ENCODE results near the gene LRP8. TPM values are rescaled to one million over a fixed set of nuclear protein-coding genes. Genes with fewer than 3 reads are reported as not detected.

Gene LRP8
- total RNA-seq, 1 experiment from 2014 or later: 28.6 TPM

- in situ Hi-C loops (cut with HindIII; ENCODE audit: low pct_unique_long_range_greater_than_20kb, low sequenced_read_pairs): no loop called here
- no peak for DNase-seq (ENCODE audit: low read depth, low spot score)
Observed at GRCh38 chr1:53328541-53329499, 950 bp upstream of the LRP8 start.

- DNase-seq (ENCODE audit: low read depth, low spot score): peak; percentile 27
- in situ Hi-C loops (cut with HindIII; ENCODE audit: low pct_unique_long_range_greater_than_20kb, low sequenced_read_pairs): no loop called here
Observed at GRCh38 chr1:53327182-53327913, 522 bp downstream of the LRP8 start.

- in situ Hi-C loops (cut with HindIII; ENCODE audit: low pct_unique_long_range_greater_than_20kb, low sequenced_read_pairs): no loop called here
- DNase-seq (ENCODE audit: low read depth, low spot score): peak; percentile 14
Observed at GRCh38 chr1:53326598-53327181, 1.2 kb downstream of the LRP8 start.

GRCh38 chr1:53326088-53326597 is 1.7 kb downstream of the LRP8 start:
- in situ Hi-C loops (cut with HindIII; ENCODE audit: low pct_unique_long_range_greater_than_20kb, low sequenced_read_pairs): no loop called here
- DNase-seq (ENCODE audit: low read depth, low spot score): peak; percentile 91

- in situ Hi-C loops (cut with HindIII; ENCODE audit: low pct_unique_long_range_greater_than_20kb, low sequenced_read_pairs): no loop called here
- no peak for DNase-seq (ENCODE audit: low read depth, low spot score)
Observed at GRCh38 chr1:53325326-53326087, 2.4 kb downstream of the LRP8 start.

- no peak for DNase-seq (ENCODE audit: low read depth, low spot score)
- in situ Hi-C loops (cut with HindIII; ENCODE audit: low pct_unique_long_range_greater_than_20kb, low sequenced_read_pairs): no loop called here
Observed at GRCh38 chr1:53324728-53325297, 3.1 kb downstream of the LRP8 start.

- in situ Hi-C loops (cut with HindIII; ENCODE audit: low pct_unique_long_range_greater_than_20kb, low sequenced_read_pairs): no loop called here
- DNase-seq (ENCODE audit: low read depth, low spot score): no peak
Observed at GRCh38 chr1:53324321-53324720, 3.5 kb downstream of the LRP8 start.

GRCh38 chr1:53323316-53323715 is 4.6 kb downstream of the LRP8 start:
- DNase-seq (ENCODE audit: low read depth, low spot score): no peak
- in situ Hi-C loops (cut with HindIII; ENCODE audit: low pct_unique_long_range_greater_than_20kb, low sequenced_read_pairs): no loop called here

GRCh38 chr1:53321776-53322602 is 5.9 kb downstream of the LRP8 start:
- in situ Hi-C loops (cut with HindIII; ENCODE audit: low pct_unique_long_range_greater_than_20kb, low sequenced_read_pairs): no loop called here
- DNase-seq (ENCODE audit: low read depth, low spot score): no peak

GRCh38 chr1:53321366-53321765 is 6.5 kb downstream of the LRP8 start:
- DNase-seq (ENCODE audit: low read depth, low spot score): no peak
- in situ Hi-C loops (cut with HindIII; ENCODE audit: low pct_unique_long_range_greater_than_20kb, low sequenced_read_pairs): no loop called here

GRCh38 chr1:53320646-53321045 is 7.2 kb downstream of the LRP8 start:
- in situ Hi-C loops (cut with HindIII; ENCODE audit: low pct_unique_long_range_greater_than_20kb, low sequenced_read_pairs): no loop called here
- DNase-seq (ENCODE audit: low read depth, low spot score): no peak

GRCh38 chr1:53319296-53320101 is 8.4 kb downstream of the LRP8 start:
- in situ Hi-C loops (cut with HindIII; ENCODE audit: low pct_unique_long_range_greater_than_20kb, low sequenced_read_pairs): no loop called here
- no peak for DNase-seq (ENCODE audit: low read depth, low spot score)

GRCh38 chr1:53317646-53318539 is 10.0 kb downstream of the LRP8 start:
- in situ Hi-C loops (cut with HindIII; ENCODE audit: low pct_unique_long_range_greater_than_20kb, low sequenced_read_pairs): no loop called here
- DNase-seq (ENCODE audit: low read depth, low spot score): no peak

GRCh38 chr1:53316766-53317581 is 10.9 kb downstream of the LRP8 start:
- in situ Hi-C loops (cut with HindIII; ENCODE audit: low pct_unique_long_range_greater_than_20kb, low sequenced_read_pairs): no loop called here
- no peak for DNase-seq (ENCODE audit: low read depth, low spot score)
